SK-N-SH treated with all-trans-retinoic acid at 6 μM for 48 hours (cell line): ENCODE measurements around the gene NPLOC4.

Source experiments
- ATAC-seq: fragments of 200-7000 bp; cut with Tn5 transposase; 3 replicates; pipeline ENCODE4 v1.9.1; 2020; ENCODE audit warnings: mild to moderate bottlenecking, moderate library complexity
- ARNTL ChIP-seq: fragments of 450-650 bp; formaldehyde crosslinking; IDR thresholded peaks from 2 replicates; pipeline ENCODE4 v1.5.0; 2020; ENCODE audit warnings: low read depth, mild to moderate bottlenecking, moderate library complexity, borderline replicate concordance
- CREB5 ChIP-seq: fragments of 250-450 bp; sonication (Bioruptor Pico); IDR thresholded peaks from 2 replicates; pipeline ENCODE4 v1.5.1; 2020; ENCODE audit warnings: low read depth, mild to moderate bottlenecking, moderate library complexity
- CSRNP3 ChIP-seq: fragments of 250-450 bp; sonication (Bioruptor Pico); IDR thresholded peaks from 2 replicates; pipeline ENCODE4 v1.5.1; 2021; ENCODE audit warnings: mild to moderate bottlenecking, moderate library complexity
- ESRRG ChIP-seq: fragments of 250-450 bp; sonication (Bioruptor Pico); IDR thresholded peaks from 2 replicates; pipeline ENCODE4 v1.6.1; 2021; ENCODE audit warnings: mild to moderate bottlenecking
- GLIS3 ChIP-seq: fragments of 250-450 bp; sonication (Bioruptor Pico); IDR thresholded peaks from 2 replicates; pipeline ENCODE4 v1.5.0; 2020; ENCODE audit warnings: mild to moderate bottlenecking, moderate library complexity
- ISL1 ChIP-seq: fragments of 250-450 bp; sonication (Bioruptor Pico); IDR thresholded peaks from 2 replicates; pipeline ENCODE4 v2.1.2; 2022; ENCODE audit warnings: mild to moderate bottlenecking, moderate library complexity
- OSR1 ChIP-seq: fragments of 250-450 bp; sonication (Bioruptor Pico); IDR thresholded peaks from 2 replicates; pipeline ENCODE4 v1.8.0; 2022; ENCODE audit warnings: moderate library complexity, mild to moderate bottlenecking, inconsistent platforms
- PATZ1 ChIP-seq: fragments of 250-450 bp; sonication (Bioruptor Pico); IDR thresholded peaks from 2 replicates; pipeline ENCODE4 v1.8.0; 2020; ENCODE audit warnings: mild to moderate bottlenecking, moderate library complexity, borderline replicate concordance
- POU6F1 ChIP-seq: fragments of 250-450 bp; sonication (Bioruptor Pico); IDR thresholded peaks from 2 replicates; pipeline ENCODE4 v1.8.0; 2021; ENCODE audit warnings: low read depth, mild to moderate bottlenecking, moderate library complexity, borderline replicate concordance
- RARB ChIP-seq: fragments of 250-450 bp; sonication (Bioruptor Pico); IDR thresholded peaks from 2 replicates; pipeline ENCODE4 v1.8.0; 2021; ENCODE audit warnings: mild to moderate bottlenecking, moderate library complexity
- SNAI2 ChIP-seq: fragments of 250-450 bp; sonication (Bioruptor Pico); IDR thresholded peaks from 2 replicates; pipeline ENCODE4 v1.5.0; 2020; ENCODE audit warnings: mild to moderate bottlenecking, moderate library complexity
- TCF4 ChIP-seq: fragments of 250-450 bp; sonication (Bioruptor Pico); IDR thresholded peaks from 2 replicates; pipeline ENCODE4 v1.8.0; 2021; ENCODE audit warnings: mild to moderate bottlenecking, moderate library complexity, borderline replicate concordance
- TSHZ2 ChIP-seq: fragments of 250-450 bp; sonication (Bioruptor Pico); IDR thresholded peaks from 2 replicates; pipeline ENCODE4 v1.5.0; 2020; ENCODE audit warnings: mild to moderate bottlenecking, moderate library complexity
- ZC3H10 ChIP-seq: fragments of 250-450 bp; sonication (Bioruptor Pico); IDR thresholded peaks from 2 replicates; pipeline ENCODE4 v1.5.1; 2021; ENCODE audit warnings: mild to moderate bottlenecking, moderate library complexity
- ZFP30 ChIP-seq: fragments of 450-650 bp; formaldehyde crosslinking; IDR thresholded peaks from 2 replicates; pipeline ENCODE4 v1.5.0; 2022; ENCODE audit warnings: mild to moderate bottlenecking, moderate library complexity
- ZNF565 ChIP-seq: fragments of 450-650 bp; formaldehyde crosslinking; conservative IDR thresholded peaks from 2 replicates; pipeline ENCODE4 v1.5.0; 2020; ENCODE audit warnings: low read depth, mild to moderate bottlenecking, moderate library complexity
- ZNF70 ChIP-seq: fragments of 450-650 bp; formaldehyde crosslinking; IDR thresholded peaks from 2 replicates; pipeline ENCODE4 v1.5.0; 2020; ENCODE audit warnings: mild to moderate bottlenecking, moderate library complexity
- ZNF8 ChIP-seq: fragments of 450-650 bp; formaldehyde crosslinking; IDR thresholded peaks from 2 replicates; pipeline ENCODE4 v1.5.0; 2020; ENCODE audit warnings: mild to moderate bottlenecking, moderate library complexity

NPLOC4 gene

GRCh38 chr17:81515530-81516041 lies 121.3 kb downstream of the NPLOC4 start:
- no peak; the same call in 1 of the 3 replicates for ATAC-seq
- no peak for TF ChIP-seq ZNF565 (CRISPR knock-in tag)
- TF ChIP-seq RARB (CRISPR knock-in tag): no peak
- no peak for TF ChIP-seq ZNF70 (CRISPR knock-in tag)
- no peak for TF ChIP-seq ZNF8
- TF ChIP-seq CSRNP3: no peak
- no peak for TF ChIP-seq CREB5 (CRISPR knock-in tag)
- TF ChIP-seq OSR1 (CRISPR knock-in tag): no peak
- no peak for TF ChIP-seq POU6F1
- TF ChIP-seq ISL1: no peak
- no peak for TF ChIP-seq PATZ1 (CRISPR knock-in tag)
- no peak for TF ChIP-seq TCF4 (CRISPR knock-in tag)
- TF ChIP-seq SNAI2 (CRISPR knock-in tag): no peak
- no peak for TF ChIP-seq ARNTL (CRISPR knock-in tag)
- TF ChIP-seq TSHZ2 (CRISPR knock-in tag): no peak

GRCh38 chr17:81514739-81515529 lies 122.0 kb downstream of the NPLOC4 start:
- TF ChIP-seq ESRRG (no peak), RARB (CRISPR knock-in tag) (no peak), OSR1 (CRISPR knock-in tag) (no peak), TSHZ2 (CRISPR knock-in tag) (no peak), SNAI2 (CRISPR knock-in tag) (no peak), ZFP30 (CRISPR knock-in tag) (no peak), ARNTL (CRISPR knock-in tag) (no peak), CSRNP3 (no peak), ZC3H10 (no peak), PATZ1 (CRISPR knock-in tag) (no peak), CREB5 (CRISPR knock-in tag) (no peak), GLIS3 (CRISPR knock-in tag) (no peak)
- ATAC-seq: peak; percentile 56
